ENCODE measurements around the gene CAPN13. TPM values are rescaled to one million over a fixed set of nuclear protein-coding genes. Genes with fewer than 3 reads are reported as not detected.

The CAPN13 gene
- total and polyA plus RNA-seq, 2 of the 4 experiments (the other 2 are of a cell fraction) = not detected

DNA sequence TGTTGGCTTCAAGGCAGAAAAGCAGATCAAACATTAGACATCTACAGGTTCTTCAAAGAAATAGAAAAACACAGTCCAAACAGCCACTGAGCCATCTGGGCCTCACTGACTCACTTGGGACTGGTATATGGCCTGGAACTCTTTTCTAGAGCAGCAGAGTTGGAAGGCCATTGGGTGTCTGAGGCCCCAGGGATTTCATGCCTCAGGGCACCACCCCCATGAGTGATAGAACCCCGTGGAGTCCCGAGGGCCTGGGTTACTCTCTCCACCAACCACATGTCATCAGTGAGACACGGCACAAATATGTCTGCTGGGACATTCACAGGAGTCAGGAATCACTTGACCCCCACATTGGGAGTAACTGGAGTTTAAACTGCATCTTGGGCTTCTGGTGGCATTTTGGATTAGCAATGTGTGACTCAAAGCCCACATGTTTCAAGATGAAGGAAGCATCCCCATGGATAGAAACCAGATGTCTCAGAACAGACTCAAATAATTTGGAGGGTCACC is 44.0 kb downstream of the CAPN13 start:
- DNase-seq = no peak
- ChIA-PET CTCF (no interaction called here), POLR2A (ENCODE audit: unreplicated experiment) (no interaction called here)
- Histone ChIP-seq H3K4ac (ENCODE audit: low read depth, low read length) (no peak overlapping the region), H3K23ac (ENCODE audit: low read depth, low read length) (no peak overlapping the region), H3K9me1 (ENCODE audit: insufficient read depth, low read length) (0 out of 2 replicates have a peak, but pooled peaks cover 2% of the 10 kb centered on the region), H3K9me3 (ENCODE audit: control insufficient read depth, insufficient read depth, low read length) (no peaks in the 10 kb centered on the region), H2AK9ac (replicated peaks; ENCODE audit: low read depth, low read length, poor library complexity) (no peak overlapping the region), H3K27ac (ENCODE audit: insufficient read depth, low read length) (no peak overlapping the region), H2BK5ac (ENCODE audit: low read depth, low read length, poor library complexity, severe bottlenecking) (no peak overlapping the region), H2BK15ac (ENCODE audit: low read depth, low read length) (no peak overlapping the region), H2BK20ac (ENCODE audit: low read depth, low read length) (no peak overlapping the region), H4K91ac (ENCODE audit: insufficient read depth, low read depth, low read length) (no peak overlapping the region), H4K5ac (ENCODE audit: low read depth, low read length) (no peak overlapping the region), H3K14ac (replicated peaks; ENCODE audit: low read depth, low read length) (no peak overlapping the region), H3K4me3 (ENCODE audit: insufficient read depth, low read depth, low read length) (no peak overlapping the region), H3K36me3 (ENCODE audit: control insufficient read depth, insufficient read depth, low read length) (no peaks in the 10 kb centered on the region), H2AFZ (replicated peaks; ENCODE audit: low read length, poor library complexity) (no peak overlapping the region), H2AK5ac (ENCODE audit: low read depth, low read length) (no peak overlapping the region), H3K56ac (ENCODE audit: extremely low read depth, insufficient read depth, low read length) (no peak overlapping the region), H3K4me2 (ENCODE audit: low read depth, low read length) (no peak overlapping the region), H3K27me3 (ENCODE audit: control insufficient read depth, insufficient read depth, low read length) (peaks cover 12% of the 10 kb centered on the region), H3K79me1 (ENCODE audit: low read depth in 1 of 2, low read length in 2 of 2) (no peaks in the 10 kb centered on the region), H3K18ac (ENCODE audit: low read depth, low read length) (no peak overlapping the region), H2BK120ac (ENCODE audit: low read depth, low read length) (no peak overlapping the region), H3K9ac (ENCODE audit: low read depth, low read length) (no peak overlapping the region), H3K4me1 (ENCODE audit: control insufficient read depth, insufficient read depth, low read length) (no peaks in the 10 kb centered on the region), H4K8ac (ENCODE audit: low read depth in 2 of 2, low read length in 2 of 2) (no peak overlapping the region), H4K20me1 (ENCODE audit: insufficient read depth, low read length) (no peaks in the 10 kb centered on the region)
- in situ Hi-C loops (cut with MboI; ENCODE audit: low sequenced_read_pairs) = no loop called here
- dilution Hi-C loops (cut with HindIII; ENCODE audit: low sequenced_read_pairs, unreplicated experiment) = no loop called here
- intact Hi-C loops (cut with micrococcal nuclease) = no loop called here
- TF ChIP-seq FOS (IDR thresholded peaks at IDR 0.05; ENCODE audit: low read depth, low read length) (no peak), BHLHE40 (IDR thresholded peaks at IDR 0.05; ENCODE audit: low read depth, low read length) (no peak), MAZ (IDR thresholded peaks at IDR 0.05; ENCODE audit: borderline replicate concordance, low read depth, low read length) (no peak), SMC3 (IDR thresholded peaks at IDR 0.05; ENCODE audit: low read depth, low read length) (no peak), POLR2A (IDR thresholded peaks at IDR 0.05; ENCODE audit: low read depth, low read length) (no peak), CHD1 (IDR thresholded peaks at IDR 0.05; ENCODE audit: low read depth, low read length) (no peak), NFE2L2 (IDR thresholded peaks at IDR 0.05; ENCODE audit: low read depth, low read length) (no peak), RFX5 (IDR thresholded peaks at IDR 0.05; ENCODE audit: low read depth, low read length) (no peak), CEBPB (IDR thresholded peaks at IDR 0.05; ENCODE audit: low read depth, low read length) (no peak), RCOR1 (IDR thresholded peaks at IDR 0.05; ENCODE audit: insufficient replicate concordance, low read length) (no peak)
- TF ChIP-seq, protein P1, sequence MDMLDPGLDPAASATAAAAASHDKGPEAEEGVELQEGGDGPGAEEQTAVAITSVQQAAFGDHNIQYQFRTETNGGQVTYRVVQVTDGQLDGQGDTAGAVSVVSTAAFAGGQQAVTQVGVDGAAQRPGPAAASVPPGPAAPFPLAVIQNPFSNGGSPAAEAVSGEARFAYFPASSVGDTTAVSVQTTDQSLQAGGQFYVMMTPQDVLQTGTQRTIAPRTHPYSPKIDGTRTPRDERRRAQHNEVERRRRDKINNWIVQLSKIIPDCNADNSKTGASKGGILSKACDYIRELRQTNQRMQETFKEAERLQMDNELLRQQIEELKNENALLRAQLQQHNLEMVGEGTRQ (IDR thresholded peaks at IDR 0.05; ENCODE audit: low read depth, low read length) = no peak
- TF ChIP-seq, protein P2, sequence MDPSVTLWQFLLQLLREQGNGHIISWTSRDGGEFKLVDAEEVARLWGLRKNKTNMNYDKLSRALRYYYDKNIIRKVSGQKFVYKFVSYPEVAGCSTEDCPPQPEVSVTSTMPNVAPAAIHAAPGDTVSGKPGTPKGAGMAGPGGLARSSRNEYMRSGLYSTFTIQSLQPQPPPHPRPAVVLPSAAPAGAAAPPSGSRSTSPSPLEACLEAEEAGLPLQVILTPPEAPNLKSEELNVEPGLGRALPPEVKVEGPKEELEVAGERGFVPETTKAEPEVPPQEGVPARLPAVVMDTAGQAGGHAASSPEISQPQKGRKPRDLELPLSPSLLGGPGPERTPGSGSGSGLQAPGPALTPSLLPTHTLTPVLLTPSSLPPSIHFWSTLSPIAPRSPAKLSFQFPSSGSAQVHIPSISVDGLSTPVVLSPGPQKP (IDR thresholded peaks at IDR 0.05; ENCODE audit: borderline replicate concordance, low read depth, low read length) = no peak
- no TSS peak for BruUV-seq (replicated peaks)
- no peak for ATAC-seq (ENCODE audit: low read depth)
- WGBS, 2 experiments (ENCODE audit: extremely low coverage in 2 of 2, insufficient read length in 1 of 2) = no CpG with 5 or more reads among the region's 3 CpGs
